Activated naive CD8-positive, alpha-beta T cell treated with anti-CD3 and anti-CD28 coated beads, Interleukin-2, amount 50 U/mL, for 24 hours (primary cell): Measurements from ENCODE around the gene ACSL3.

Experiments used
- ATAC-seq: fragments of 150-1000 bp; cut with Tn5 transposase; one replicate; pipeline ENCODE4 v1.10.0; 2021
- DNase-seq: peaks from one replicate; pipeline ENCODE4 v3.0.0; 2021
- H3K27ac Mint-ChIP-seq: one replicate; pipeline ENCODE4 v1.8.0; 2021; ENCODE audit warnings: mild to moderate bottlenecking, mixed read lengths
- H3K27me3 Mint-ChIP-seq: one replicate; pipeline ENCODE4 v1.8.0; 2021; ENCODE audit warnings: mixed read lengths
- H3K36me3 Mint-ChIP-seq: one replicate; pipeline ENCODE4 v1.8.0; 2021; ENCODE audit warnings: low read depth, mixed read lengths
- H3K4me1 Mint-ChIP-seq: one replicate; pipeline ENCODE4 v1.8.0; 2021; ENCODE audit warnings: mixed read lengths
- H3K4me3 Mint-ChIP-seq: one replicate; pipeline ENCODE4 v1.8.0; 2021; ENCODE audit warnings: mild to moderate bottlenecking, moderate library complexity, mixed read lengths
- H3K9me3 Mint-ChIP-seq: one replicate; pipeline ENCODE4 v1.8.0; 2021; ENCODE audit warnings: mixed read lengths

Gene ACSL3

DNA sequence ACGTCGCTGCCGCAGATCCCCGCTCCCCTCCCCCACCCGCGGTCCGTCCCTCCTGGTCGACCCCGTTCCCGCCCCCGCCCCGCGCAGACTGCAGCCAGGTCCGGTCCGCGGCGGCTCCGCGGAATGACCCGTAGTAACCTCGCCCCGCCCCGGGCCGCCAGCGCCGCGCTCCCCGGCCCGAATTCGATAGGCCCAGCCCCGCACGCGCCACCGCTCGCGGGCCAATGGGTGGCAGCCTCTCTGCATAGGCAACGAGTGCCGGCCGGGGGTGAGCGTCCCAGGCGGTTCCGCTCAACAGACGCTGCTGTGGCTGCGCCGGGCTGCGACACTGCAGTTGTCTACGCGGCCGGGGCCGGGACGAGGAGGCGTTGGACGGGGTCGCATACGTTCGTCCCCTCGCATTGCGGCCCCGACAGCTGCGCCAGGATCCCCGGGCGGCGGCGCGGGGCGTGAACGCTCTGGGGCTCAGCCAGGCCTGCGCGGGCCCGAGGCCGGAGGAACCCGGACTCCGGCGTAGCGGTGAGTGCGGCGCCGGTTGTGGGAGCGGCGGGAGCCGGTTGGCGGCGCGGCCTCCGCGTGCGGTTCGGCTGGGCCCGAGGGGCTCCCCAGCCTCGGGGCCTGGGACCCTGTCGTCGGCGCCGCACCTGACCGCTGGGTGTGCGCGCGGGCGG lies at the start of gene ACSL3:
Gene ACSL3 (plus strand): TSS at position 297 of the 671 bp plus-strand sequence. CDS start 47,737 bp downstream, outside the sequence.
- Mint-ChIP-seq H3K27ac (peak within 1 kb of the TSS; percentile 91), H3K27me3 (peaks cover 3% of the 10 kb centered on the region), H3K4me3 (peak within 1 kb of the TSS; percentile 73), H3K36me3 (peaks cover 3% of the 10 kb centered on the region), H3K9me3 (no peaks in the 10 kb centered on the region), H3K4me1 (peaks cover 13% of the 10 kb centered on the region)
- DNase-seq (peak; percentile 94), ATAC-seq (peak; percentile 99)

DNA sequence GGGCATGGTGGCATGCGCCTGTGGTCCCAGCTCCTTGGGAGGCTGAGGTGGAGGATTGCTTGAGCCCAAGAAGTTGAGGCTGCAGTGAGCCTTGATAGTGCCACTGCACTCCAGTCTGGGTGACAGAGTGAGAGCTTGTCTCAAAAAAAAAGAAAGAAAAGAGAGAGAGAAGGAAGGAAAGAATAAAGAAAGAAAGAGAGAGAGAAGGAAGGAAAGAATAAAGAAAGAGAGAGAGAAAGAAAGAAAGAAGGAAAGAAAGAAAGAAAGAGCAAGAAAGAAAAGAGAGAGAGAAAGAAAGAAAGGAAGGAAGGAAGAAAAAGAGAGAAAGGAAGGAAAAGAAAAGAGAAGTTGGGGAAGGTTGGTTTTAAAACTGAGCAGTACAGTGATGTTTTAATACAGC lies 49.0 kb upstream of the ACSL3 start:
- Mint-ChIP-seq H3K4me1 (peaks cover 23% of the 10 kb centered on the region), H3K27ac (no peak overlapping the region), H3K27me3 (peaks cover 4% of the 10 kb centered on the region), H3K4me3 (no peak overlapping the region), H3K9me3 (no peaks in the 10 kb centered on the region), H3K36me3 (no peaks in the 10 kb centered on the region)
- ATAC-seq, result no peak
- no peak for DNase-seq

DNA sequence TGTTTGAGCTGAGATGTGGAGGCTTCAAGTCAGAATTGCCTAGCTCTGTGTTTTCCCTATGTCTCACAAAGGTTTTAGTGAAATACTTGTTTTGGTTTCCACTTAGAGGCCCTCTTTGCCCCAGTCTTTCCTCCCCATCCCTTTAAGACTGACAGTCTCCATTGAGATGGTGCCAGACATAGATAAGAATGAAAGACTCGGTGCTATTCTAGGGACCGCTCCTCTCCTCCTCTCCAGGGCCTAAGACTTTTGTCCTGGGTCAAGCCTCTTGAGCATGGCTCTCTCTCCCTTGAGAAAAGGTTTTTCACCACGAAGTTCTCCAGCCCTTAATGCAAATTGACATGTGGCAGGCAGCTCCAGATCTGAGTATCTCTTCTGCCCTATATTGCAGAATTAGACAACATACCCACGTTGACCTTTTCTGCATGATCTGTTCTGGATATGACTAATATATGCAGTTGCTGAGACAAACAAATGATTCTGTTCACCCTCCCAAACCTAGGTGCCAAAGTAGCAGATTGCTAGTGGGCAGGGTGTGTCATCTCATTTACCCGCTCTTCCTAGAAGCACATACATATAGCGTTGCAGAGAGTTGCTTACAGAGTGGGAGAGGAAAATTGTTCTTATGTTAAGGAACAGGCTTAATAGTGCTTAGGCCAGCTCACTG lies 47.5 kb upstream of the ACSL3 start:
- Mint-ChIP-seq H3K9me3 (no peaks in the 10 kb centered on the region), H3K4me1 (peaks cover 23% of the 10 kb centered on the region), H3K4me3 (no peak overlapping the region), H3K27ac (peak overlapping the region; percentile 78), H3K36me3 (no peaks in the 10 kb centered on the region), H3K27me3 (peaks cover 4% of the 10 kb centered on the region)
- ATAC-seq (peak; percentile 98), DNase-seq (peak; percentile 14)

DNA sequence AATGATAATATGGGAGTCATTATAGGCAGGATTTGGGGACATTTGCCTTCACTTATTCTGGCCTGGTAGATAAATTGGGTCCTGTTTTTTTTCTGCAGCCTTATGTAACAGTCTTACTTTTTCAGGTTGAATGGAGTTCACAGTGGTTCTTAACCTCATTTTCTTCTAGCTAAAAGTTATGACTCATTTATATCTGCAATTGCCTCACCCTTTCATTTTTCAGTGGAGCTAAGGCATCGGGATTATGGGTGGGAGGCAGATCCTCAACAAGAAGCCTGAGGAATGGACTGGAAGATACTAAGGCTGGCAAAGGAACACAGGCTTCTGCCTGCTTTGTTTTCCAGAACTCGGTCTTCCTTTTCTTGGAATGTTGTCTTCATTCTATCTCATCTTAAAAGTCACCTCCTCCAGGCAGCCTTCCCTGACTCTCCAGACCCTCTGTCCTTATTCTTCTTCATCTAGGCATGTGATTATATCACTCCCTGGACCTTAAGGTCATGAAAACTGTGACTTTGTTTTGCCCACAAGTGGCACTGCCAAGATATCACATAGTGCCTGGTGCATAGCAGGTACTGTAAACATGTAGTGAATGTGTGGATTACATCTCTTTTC lies 41.0 kb upstream of the ACSL3 start:
- DNase-seq (no peak), ATAC-seq (no peak)
- Mint-ChIP-seq H3K27ac (no peak overlapping the region), H3K9me3 (no peaks in the 10 kb centered on the region), H3K4me1 (no peaks in the 10 kb centered on the region), H3K36me3 (no peaks in the 10 kb centered on the region), H3K4me3 (no peak overlapping the region), H3K27me3 (no peaks in the 10 kb centered on the region)

DNA sequence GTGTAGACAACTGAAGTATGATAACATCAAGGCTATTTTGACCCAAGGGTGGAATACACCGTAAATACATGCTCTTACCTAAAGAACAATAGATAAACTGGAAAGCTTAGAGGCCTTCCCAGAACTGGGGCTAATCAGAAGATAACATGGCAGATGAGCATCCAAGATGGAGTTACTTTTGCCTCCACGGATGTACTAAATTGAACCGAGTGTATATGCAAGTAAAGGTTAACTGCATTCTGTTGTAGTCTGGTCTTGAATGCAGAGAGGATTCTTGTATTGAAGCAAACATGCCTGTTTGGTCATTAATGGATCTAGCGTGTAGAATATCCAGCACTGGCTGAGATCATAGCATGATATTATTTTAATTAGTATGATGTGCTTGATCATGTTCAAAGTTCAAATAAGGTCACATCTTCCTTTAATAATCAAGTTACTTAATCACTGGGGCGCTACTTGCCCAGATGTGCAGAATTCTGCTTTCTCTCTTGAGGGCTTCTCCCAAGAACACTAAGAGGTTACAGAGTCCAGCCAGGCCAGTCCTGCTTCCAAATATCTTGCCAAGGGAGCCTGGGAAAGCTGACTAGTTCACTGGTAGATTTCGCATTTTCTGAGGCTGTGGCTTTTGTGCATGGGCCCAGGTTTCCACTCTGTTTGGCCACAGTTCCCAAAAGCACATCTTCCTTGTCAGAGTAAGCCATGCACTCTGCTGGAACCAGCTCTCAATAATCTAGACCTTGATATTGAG lies 37.5 kb upstream of the ACSL3 start:
- no peak overlapping the region for H3K4me3 Mint-ChIP-seq
- DNase-seq (no peak), ATAC-seq (no peak)
- H3K9me3 Mint-ChIP-seq, result no peaks in the 10 kb centered on the region
- H3K27me3 Mint-ChIP-seq, result peaks cover 5% of the 10 kb centered on the region
- no peak overlapping the region for H3K27ac Mint-ChIP-seq
- no peaks in the 10 kb centered on the region for H3K4me1 Mint-ChIP-seq
- H3K36me3 Mint-ChIP-seq, result no peaks in the 10 kb centered on the region

DNA sequence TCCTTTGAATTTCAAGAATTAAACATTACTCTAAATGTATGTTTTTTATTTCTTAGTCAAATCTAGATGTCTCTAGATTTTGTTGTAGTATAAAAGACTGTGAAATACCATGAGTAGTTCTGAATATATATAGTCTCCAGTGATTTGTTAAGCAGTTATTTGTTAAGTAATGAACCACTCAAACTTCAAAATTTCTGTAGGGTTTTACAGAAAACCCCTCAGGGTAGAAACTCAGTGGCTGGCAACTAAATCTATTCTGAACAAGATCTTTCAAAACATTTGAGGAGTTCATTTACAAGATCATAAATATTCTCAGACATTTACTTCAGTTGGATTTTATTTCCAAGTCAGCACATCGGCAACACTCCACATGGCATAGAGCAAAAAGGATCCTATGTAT lies 35.8 kb upstream of the ACSL3 start:
- Mint-ChIP-seq H3K36me3 (no peaks in the 10 kb centered on the region), H3K27ac (no peak overlapping the region), H3K27me3 (peaks cover 5% of the 10 kb centered on the region), H3K9me3 (no peaks in the 10 kb centered on the region), H3K4me1 (no peaks in the 10 kb centered on the region), H3K4me3 (no peak overlapping the region)
- DNase-seq, result no peak
- ATAC-seq, result no peak

DNA sequence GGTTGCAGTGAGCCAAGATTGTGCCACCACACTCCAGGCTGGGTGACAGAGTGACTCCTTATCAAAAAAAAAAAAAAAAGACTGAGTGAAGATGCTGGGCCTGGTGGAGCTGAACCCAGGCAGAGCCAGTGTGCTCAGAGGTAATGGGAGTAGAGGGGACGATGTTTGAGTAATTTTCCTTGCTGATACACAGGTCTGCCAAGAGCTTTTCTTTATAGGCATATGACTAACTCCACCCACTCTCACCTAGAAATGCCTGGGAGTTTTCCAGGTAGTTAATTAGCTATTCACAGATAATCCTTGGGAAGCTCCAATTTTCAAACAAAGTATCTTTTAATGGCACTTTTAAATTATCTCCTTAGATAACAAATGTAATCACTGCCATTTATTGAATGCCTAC lies 33.4 kb upstream of the ACSL3 start:
- H3K4me3 Mint-ChIP-seq, result no peak overlapping the region
- H3K27me3 Mint-ChIP-seq, result peaks cover 5% of the 10 kb centered on the region
- DNase-seq, result no peak
- H3K9me3 Mint-ChIP-seq, result no peaks in the 10 kb centered on the region
- no peaks in the 10 kb centered on the region for H3K36me3 Mint-ChIP-seq
- no peaks in the 10 kb centered on the region for H3K4me1 Mint-ChIP-seq
- H3K27ac Mint-ChIP-seq, result no peak overlapping the region
- no peak for ATAC-seq

DNA sequence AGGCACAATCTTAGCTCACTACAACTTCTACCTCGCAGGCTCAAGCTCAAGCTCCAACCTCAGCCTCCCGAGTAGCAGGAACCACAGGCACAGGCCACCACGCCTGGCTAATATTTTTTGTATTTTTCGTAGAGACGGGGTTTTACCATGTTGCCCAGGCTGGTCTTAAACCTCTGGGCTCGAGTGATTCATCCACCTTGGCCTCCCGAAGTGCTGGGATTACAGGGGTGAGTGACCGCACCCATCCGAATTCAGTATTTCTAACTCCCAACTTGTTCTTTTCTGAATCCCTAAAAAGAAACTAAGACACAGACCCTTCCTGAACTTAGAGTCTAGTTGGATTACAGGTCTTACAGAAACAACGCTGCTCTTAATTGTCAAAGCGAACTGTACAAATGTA lies 32.3 kb upstream of the ACSL3 start:
- H3K27ac Mint-ChIP-seq, result no peak overlapping the region
- no peaks in the 10 kb centered on the region for H3K9me3 Mint-ChIP-seq
- ATAC-seq (no peak), DNase-seq (no peak)
- H3K4me1 Mint-ChIP-seq, result no peaks in the 10 kb centered on the region
- peaks cover 7% of the 10 kb centered on the region for H3K27me3 Mint-ChIP-seq
- no peak overlapping the region for H3K4me3 Mint-ChIP-seq
- no peaks in the 10 kb centered on the region for H3K36me3 Mint-ChIP-seq

DNA sequence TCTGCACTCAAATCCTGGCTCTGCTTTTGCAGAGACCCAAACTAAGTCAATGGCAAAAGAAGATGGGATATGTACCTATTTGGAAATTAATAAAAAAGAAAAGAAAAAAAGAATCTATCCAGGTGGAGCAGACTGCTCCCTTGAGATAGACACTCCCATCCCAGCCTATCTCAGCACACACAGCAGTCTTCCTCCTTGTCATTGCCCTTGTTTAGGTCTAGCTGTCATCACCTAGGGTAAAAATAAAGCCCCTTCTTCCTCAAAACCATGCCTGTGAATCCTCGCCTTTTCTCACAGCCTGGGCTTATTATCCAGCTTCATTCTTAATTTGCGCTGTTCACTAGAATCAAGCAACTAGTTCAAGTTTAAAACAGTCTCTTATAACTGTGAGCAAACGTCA lies 30.7 kb upstream of the ACSL3 start:
- ATAC-seq, result no peak
- H3K27me3 Mint-ChIP-seq, result peaks cover 5% of the 10 kb centered on the region
- no peak overlapping the region for H3K4me3 Mint-ChIP-seq

DNA sequence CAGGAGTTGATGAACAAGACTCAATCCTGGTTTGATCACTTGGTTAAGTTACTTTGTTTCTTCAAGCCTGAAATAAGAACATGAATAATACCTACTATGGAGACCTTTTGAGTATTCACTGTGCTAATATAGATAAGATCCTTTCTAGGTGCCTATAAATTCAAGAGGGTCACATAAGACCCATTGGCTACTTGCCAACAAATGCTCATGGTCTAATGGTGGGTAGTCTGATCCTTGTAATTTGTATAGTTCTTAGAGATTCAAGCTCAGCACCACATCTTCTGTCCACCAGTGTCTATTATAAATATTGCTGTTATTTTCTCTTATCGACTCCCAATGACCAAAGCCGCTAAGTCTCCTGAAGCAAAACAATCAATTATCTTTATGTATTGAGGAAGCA lies 27.4 kb upstream of the ACSL3 start:
- DNase-seq, result no peak
- H3K27me3 Mint-ChIP-seq, result peaks cover 9% of the 10 kb centered on the region
- no peak overlapping the region for H3K27ac Mint-ChIP-seq
- no peaks in the 10 kb centered on the region for H3K9me3 Mint-ChIP-seq
- no peak for ATAC-seq
- H3K4me3 Mint-ChIP-seq, result no peak overlapping the region
- H3K4me1 Mint-ChIP-seq, result no peaks in the 10 kb centered on the region
- H3K36me3 Mint-ChIP-seq, result no peaks in the 10 kb centered on the region

More for the DNA sequence above, 30.7 kb upstream of the ACSL3 start:
- no peaks in the 10 kb centered on the region for H3K4me1 Mint-ChIP-seq
- H3K36me3 Mint-ChIP-seq, result no peaks in the 10 kb centered on the region
- DNase-seq, result no peak
- no peaks in the 10 kb centered on the region for H3K9me3 Mint-ChIP-seq
- no peak overlapping the region for H3K27ac Mint-ChIP-seq

DNA sequence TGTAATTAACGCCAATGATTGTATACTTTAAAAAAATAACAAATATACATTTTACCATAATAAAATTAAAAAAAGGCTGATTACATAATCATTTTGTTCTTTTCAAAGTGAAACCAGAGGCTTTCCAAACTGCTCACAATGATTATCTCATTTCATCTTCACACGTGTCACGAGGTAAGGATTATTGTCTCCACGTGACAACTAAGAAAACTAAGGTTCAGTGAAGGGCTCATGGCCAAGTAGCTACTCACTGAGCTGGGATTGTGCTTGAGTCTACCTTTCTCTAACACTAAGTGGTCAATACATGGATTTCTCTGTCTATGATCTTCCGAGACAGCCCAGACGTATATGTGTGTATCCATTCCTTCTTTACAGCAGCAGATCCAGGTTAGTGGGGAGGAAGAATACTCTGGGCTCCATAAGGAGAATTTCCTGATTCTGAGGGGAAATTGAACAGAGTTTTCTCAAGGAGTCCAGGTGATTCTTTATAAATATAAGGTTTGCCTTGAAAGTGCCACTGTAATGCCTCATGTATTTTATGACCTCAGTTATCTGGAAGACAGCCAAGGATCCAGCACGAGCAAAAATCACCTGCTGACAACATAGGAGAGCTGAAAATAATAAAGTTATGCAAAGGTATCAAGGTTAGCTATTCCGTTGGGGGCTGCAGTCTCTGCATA lies 25.6 kb upstream of the ACSL3 start:
- DNase-seq (no peak), ATAC-seq (no peak)

DNA sequence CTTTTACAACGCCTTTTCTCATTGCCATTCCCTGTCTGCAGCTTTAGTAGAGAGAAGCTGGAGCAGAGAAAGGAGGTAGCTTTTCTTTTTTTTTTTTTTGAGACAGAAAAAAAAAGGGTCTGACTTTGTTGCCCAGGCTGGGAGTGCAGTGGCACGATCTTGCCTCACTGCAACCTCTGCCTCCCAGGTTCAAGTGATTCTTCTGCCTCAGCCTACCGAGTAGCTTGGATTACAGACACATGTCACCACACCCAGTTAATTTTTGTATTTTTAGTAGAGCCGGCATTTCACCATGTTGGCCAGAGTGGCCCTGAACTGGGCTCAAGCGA lies 25.0 kb upstream of the ACSL3 start:
- no peak for ATAC-seq
- Mint-ChIP-seq H3K36me3 (no peaks in the 10 kb centered on the region), H3K4me1 (peaks cover 5% of the 10 kb centered on the region)

More for the DNA sequence above, 25.6 kb upstream of the ACSL3 start:
- no peaks in the 10 kb centered on the region for H3K36me3 Mint-ChIP-seq
- H3K27ac Mint-ChIP-seq, result no peak overlapping the region
- no peaks in the 10 kb centered on the region for H3K9me3 Mint-ChIP-seq
- peaks cover 9% of the 10 kb centered on the region for H3K27me3 Mint-ChIP-seq
- peaks cover 3% of the 10 kb centered on the region for H3K4me1 Mint-ChIP-seq
- no peak overlapping the region for H3K4me3 Mint-ChIP-seq

DNA sequence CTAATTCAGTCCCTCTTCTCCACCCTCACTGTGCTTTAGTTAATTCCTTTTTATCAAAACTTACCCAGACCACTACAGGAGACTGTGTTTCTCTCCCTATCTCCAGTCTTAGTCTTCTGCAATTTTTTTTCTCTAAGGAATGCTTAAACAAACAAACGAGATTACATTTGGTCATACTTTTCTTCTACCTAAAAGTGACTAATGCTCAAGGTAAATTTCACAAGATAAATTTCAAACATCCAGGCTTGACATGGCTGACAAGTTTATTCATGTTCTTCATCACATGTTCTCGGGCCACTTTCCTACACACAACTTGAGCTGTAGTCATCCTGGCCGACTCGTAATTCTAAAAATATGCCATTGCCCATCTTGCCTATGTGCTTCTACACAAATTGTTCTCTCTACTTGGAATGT lies 23.2 kb upstream of the ACSL3 start:
- H3K27ac Mint-ChIP-seq, result no peak overlapping the region
- H3K9me3 Mint-ChIP-seq, result no peaks in the 10 kb centered on the region
- DNase-seq (no peak), ATAC-seq (no peak)
- no peak overlapping the region for H3K4me3 Mint-ChIP-seq
- peaks cover 10% of the 10 kb centered on the region for H3K4me1 Mint-ChIP-seq
- H3K27me3 Mint-ChIP-seq, result peaks cover 9% of the 10 kb centered on the region
- no peaks in the 10 kb centered on the region for H3K36me3 Mint-ChIP-seq

More for the DNA sequence above, 25.0 kb upstream of the ACSL3 start:
- Mint-ChIP-seq H3K9me3 (no peaks in the 10 kb centered on the region), H3K4me3 (no peak overlapping the region), H3K27me3 (peaks cover 9% of the 10 kb centered on the region), H3K27ac (no peak overlapping the region)
- no peak for DNase-seq

DNA sequence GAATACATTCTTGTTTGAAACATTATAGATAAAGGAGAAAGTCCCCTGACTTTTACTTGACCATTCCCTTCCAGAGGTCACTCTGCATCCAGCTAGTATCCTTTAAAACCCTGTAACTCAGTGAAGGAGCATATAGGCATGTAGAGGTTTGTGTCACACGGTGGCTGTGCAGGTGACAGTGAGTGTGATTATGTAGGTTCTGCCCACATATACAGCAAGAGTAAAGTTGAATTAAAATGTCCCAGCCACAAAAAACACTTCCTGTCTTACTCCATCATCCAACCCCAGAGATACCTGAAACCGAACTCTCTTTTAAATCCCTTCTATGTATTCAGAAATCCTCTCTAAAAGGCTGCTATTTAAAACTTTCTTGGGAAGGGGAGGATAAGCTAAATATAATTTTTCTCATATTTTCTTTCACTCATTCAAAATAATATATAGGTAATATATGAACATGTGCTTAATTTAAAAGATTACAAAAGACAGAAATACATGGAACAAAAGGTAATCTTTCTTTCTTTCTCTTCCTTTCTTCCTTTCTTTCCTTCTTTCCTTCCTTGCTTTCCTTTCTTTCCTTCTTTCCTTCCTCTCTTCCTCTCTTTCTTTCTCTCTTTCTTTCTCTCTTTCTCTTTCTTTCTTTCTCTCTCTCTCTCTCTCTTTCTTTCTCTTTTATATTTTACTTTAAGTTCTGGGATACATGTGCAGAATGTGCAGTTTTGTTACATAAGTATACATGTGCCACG lies 20.6 kb upstream of the ACSL3 start:
- H3K27me3 Mint-ChIP-seq, result peaks cover 7% of the 10 kb centered on the region
- H3K27ac Mint-ChIP-seq, result no peak overlapping the region
- DNase-seq (no peak), ATAC-seq (peak; percentile 46)
- peaks cover 10% of the 10 kb centered on the region for H3K4me1 Mint-ChIP-seq
- no peak overlapping the region for H3K4me3 Mint-ChIP-seq
- H3K36me3 Mint-ChIP-seq, result no peaks in the 10 kb centered on the region
- H3K9me3 Mint-ChIP-seq, result no peaks in the 10 kb centered on the region
